Skeletal muscle satellite cell (primary cell): ENCODE data around the gene EDC4. TPM values are rescaled to one million over a fixed set of nuclear protein-coding genes. Genes with fewer than 3 reads are reported as not detected.
"Not testable (repeated sequence)": the region's sequence is repeated elsewhere in the genome, so short reads cannot be mapped to it uniquely, and the experiment has no call there.

Experiments
- H3K27me3 ChIP-seq: 2 replicates; pipeline ENCODE4 v1.7.0; 2013; ENCODE audit warnings: low read length; ENCODE audit not compliant: control insufficient read depth, insufficient read depth
- H3K36me3 ChIP-seq: 2 replicates; pipeline ENCODE4 v1.7.0; 2013; ENCODE audit warnings: mild to moderate bottlenecking, control low read depth, low read length; ENCODE audit not compliant: insufficient read depth
- H3K4me1 ChIP-seq: 2 replicates; pipeline ENCODE4 v1.7.0; 2013; ENCODE audit warnings: low read length; ENCODE audit not compliant: control insufficient read depth, insufficient read depth
- H3K4me2 ChIP-seq: 2 replicates; pipeline ENCODE4 v1.7.0; 2013; ENCODE audit warnings: mild to moderate bottlenecking, low read length
- H3K4me3 ChIP-seq: 2 replicates; pipeline ENCODE4 v1.7.0; 2013; ENCODE audit warnings: low read length
- H3K9ac ChIP-seq: 2 replicates; pipeline ENCODE4 v1.7.0; 2013; ENCODE audit warnings: mild to moderate bottlenecking, low read depth, low read length, moderate library complexity
- H3K9me3 ChIP-seq: replicated peaks from 2 replicates; pipeline ENCODE4 v1.7.0; 2013; ENCODE audit warnings: mild to moderate bottlenecking, control low read depth, low read length
- total RNA-seq: library from RNA; depleted of rRNA; stranded (reverse); fragments of >200 nt; gene quantifications from 2 replicates; pipeline ENCODE4 v1.2.3, GENCODE V29; 2012; rRNA removed

Gene EDC4
- total RNA-seq: 50.0 and 55.0 TPM in 2 replicates

GRCh38 chr16:67872631-67873434 is at the start of gene EDC4:
Gene EDC4, plus strand, starts transcription at chr16:67873052. Its CDS starts 210 bp downstream, at chr16:67873262.
- H3K36me3 ChIP-seq: peaks cover 53% of the 10 kb centered on the region
- H3K4me3 ChIP-seq: peak within 1 kb of the TSS; percentile 96
- peak within 1 kb of the TSS; percentile 96 for H3K9ac ChIP-seq
- H3K4me1 ChIP-seq: peaks cover 20% of the 10 kb centered on the region
- peak within 1 kb of the TSS; percentile 89 for H3K4me2 ChIP-seq
- no peaks in the 10 kb centered on the region for H3K9me3 ChIP-seq
- no peaks in the 10 kb centered on the region for H3K27me3 ChIP-seq

GRCh38 chr16:67825119-67825518 is 47.7 kb upstream of the EDC4 start:
- Histone ChIP-seq H3K4me3 (no peak overlapping the region), H3K4me2 (no peak overlapping the region), H3K9ac (no peak overlapping the region), H3K27me3 (no peaks in the 10 kb centered on the region), H3K36me3 (peaks cover 29% of the 10 kb centered on the region), H3K4me1 (no peaks in the 10 kb centered on the region), H3K9me3 (no peaks in the 10 kb centered on the region)

GRCh38 chr16:67825906-67826305 is 46.9 kb upstream of the EDC4 start:
- no peak overlapping the region for H3K4me3 ChIP-seq
- no peak overlapping the region for H3K4me2 ChIP-seq
- H3K36me3 ChIP-seq: peaks cover 37% of the 10 kb centered on the region
- H3K9ac ChIP-seq: no peak overlapping the region
- H3K4me1 ChIP-seq: no peaks in the 10 kb centered on the region
- H3K27me3 ChIP-seq: no peaks in the 10 kb centered on the region
- H3K9me3 ChIP-seq: no peaks in the 10 kb centered on the region

GRCh38 chr16:67828651-67829050 is 44.2 kb upstream of the EDC4 start:
- Histone ChIP-seq H3K36me3 (peaks cover 52% of the 10 kb centered on the region), H3K27me3 (no peaks in the 10 kb centered on the region), H3K4me2 (no peak overlapping the region), H3K9ac (no peak overlapping the region), H3K4me1 (peaks cover 7% of the 10 kb centered on the region), H3K4me3 (no peak overlapping the region), H3K9me3 (no peaks in the 10 kb centered on the region)

GRCh38 chr16:67833030-67833414 is 39.8 kb upstream of the EDC4 start:
- H3K4me1 ChIP-seq: peaks cover 7% of the 10 kb centered on the region
- peak overlapping the region; percentile 84 for H3K4me2 ChIP-seq
- H3K4me3 ChIP-seq: peak overlapping the region; percentile 74
- peaks cover 38% of the 10 kb centered on the region for H3K36me3 ChIP-seq
- H3K9ac ChIP-seq: peak overlapping the region; percentile 94
- no peaks in the 10 kb centered on the region for H3K9me3 ChIP-seq
- no peaks in the 10 kb centered on the region for H3K27me3 ChIP-seq

- peaks cover 7% of the 10 kb centered on the region for H3K4me1 ChIP-seq
- no peaks in the 10 kb centered on the region for H3K9me3 ChIP-seq
- H3K36me3 ChIP-seq: peaks cover 34% of the 10 kb centered on the region
- peak overlapping the region; percentile 74 for H3K4me3 ChIP-seq
- peak overlapping the region; percentile 84 for H3K4me2 ChIP-seq
- no peaks in the 10 kb centered on the region for H3K27me3 ChIP-seq
- peak overlapping the region; percentile 94 for H3K9ac ChIP-seq
Observed at GRCh38 chr16:67833415-67834241, 39.2 kb upstream of the EDC4 start.

- peaks cover 7% of the 10 kb centered on the region for H3K4me1 ChIP-seq
- H3K4me2 ChIP-seq: peak overlapping the region; percentile 84
- H3K9ac ChIP-seq: peak overlapping the region; percentile 94
- no peaks in the 10 kb centered on the region for H3K27me3 ChIP-seq
- no peaks in the 10 kb centered on the region for H3K9me3 ChIP-seq
- H3K4me3 ChIP-seq: peak overlapping the region; percentile 74
- peaks cover 29% of the 10 kb centered on the region for H3K36me3 ChIP-seq
Observed at GRCh38 chr16:67834242-67834614, 38.6 kb upstream of the EDC4 start.

GRCh38 chr16:67837190-67837589 is 35.7 kb upstream of the EDC4 start:
- not testable (repeated sequence) for H3K9me3 ChIP-seq, H3K36me3 ChIP-seq, H3K27me3 ChIP-seq, H3K4me2 ChIP-seq, H3K9ac ChIP-seq, H3K4me3 ChIP-seq
- H3K4me1 ChIP-seq: peaks cover 12% of the 10 kb centered on the region

GRCh38 chr16:67837811-67838210 is 35.0 kb upstream of the EDC4 start:
- Histone ChIP-seq H3K27me3 (no peaks in the 10 kb centered on the region), H3K9me3 (no peaks in the 10 kb centered on the region), H3K4me2 (no peak overlapping the region), H3K36me3 (no peaks in the 10 kb centered on the region), H3K9ac (no peak overlapping the region), H3K4me3 (no peak overlapping the region), H3K4me1 (peaks cover 10% of the 10 kb centered on the region)

- H3K4me2 ChIP-seq: peak overlapping the region; percentile 93
- H3K36me3 ChIP-seq: no peaks in the 10 kb centered on the region
- no peaks in the 10 kb centered on the region for H3K27me3 ChIP-seq
- H3K4me1 ChIP-seq: peaks cover 42% of the 10 kb centered on the region
- H3K4me3 ChIP-seq: peak overlapping the region; percentile 91
- H3K9ac ChIP-seq: peak overlapping the region; percentile 91
- H3K9me3 ChIP-seq: no peaks in the 10 kb centered on the region
Observed at GRCh38 chr16:67841198-67841815, 31.5 kb upstream of the EDC4 start.

- Histone ChIP-seq H3K4me1 (peaks cover 42% of the 10 kb centered on the region), H3K9ac (peak within 1 kb of the TSS; percentile 91), H3K9me3 (no peaks in the 10 kb centered on the region)
Observed at GRCh38 chr16:67841816-67842508, 30.9 kb upstream of the EDC4 start, which contains the start of gene THAP11. Gene THAP11, plus strand, starts transcription at chr16:67842320. Its CDS starts 235 bp downstream, at chr16:67842555.

More at GRCh38 chr16:67841816-67842508, 30.9 kb upstream of the EDC4 start, which contains the start of gene THAP11:
- peak within 1 kb of the TSS; percentile 91 for H3K4me3 ChIP-seq
- H3K27me3 ChIP-seq: no peaks in the 10 kb centered on the region
- no peaks in the 10 kb centered on the region for H3K36me3 ChIP-seq
- peak within 1 kb of the TSS; percentile 93 for H3K4me2 ChIP-seq
